H1 (cell line): ENCODE results near the gene IGSF9. TPM values are rescaled to one million over a fixed set of nuclear protein-coding genes. Genes with fewer than 3 reads are reported as not detected.

ENCODE experiments used
- CTCF ChIA-PET: fragments of 300-600 bp; sonication (Branson Sonifier 250); formaldehyde crosslinking; loops from one replicate; lab custom pipeline; 2021; ENCODE audit not compliant: partially characterized antibody; lab: Charles Lee
- POLR2A ChIA-PET: fragments of 300-600 bp; sonication (Branson Sonifier 250); formaldehyde crosslinking; loops from one replicate; lab custom pipeline; 2021; ENCODE audit warnings: inconsistent platforms; ENCODE audit not compliant: partially characterized antibody; lab: Charles Lee
- DNase-seq, 2 experiments: peaks; one replicate each; pipeline versions ENCODE4 v3.0.0 to v3.0.0-alpha.2; 2010 to 2022; ENCODE audit warnings: low spot score in 2 of 2, low read depth in 1 of 2, mixed read lengths in 1 of 2
- FAIRE-seq: peaks from 2 replicates; lab custom pipeline; 2011; peaks lifted over from hg19 to GRCh38; lab: Jason Lieb, UNC
- H2AFZ ChIP-seq: 2 replicates; pipeline ENCODE4 v1.8.1; 2012; ENCODE audit warnings: low read length, inconsistent platforms
- H2AK5ac ChIP-seq: 2 replicates; pipeline ENCODE4 v1.6.1; 2013; ENCODE audit warnings: low read depth, low read length
- H2BK120ac ChIP-seq: replicated peaks from 2 replicates; pipeline ENCODE3; 2013; ENCODE audit warnings: low read depth, low read length, inconsistent platforms
- H2BK12ac ChIP-seq: 2 replicates; pipeline ENCODE4 v1.6.1; 2013; ENCODE audit warnings: low read depth, low read length
- H2BK15ac ChIP-seq: 2 replicates; pipeline ENCODE4 v1.6.1; 2013; ENCODE audit warnings: low read length
- H2BK20ac ChIP-seq: 2 replicates; pipeline ENCODE4 v1.6.1; 2013; ENCODE audit warnings: low read length
- H2BK5ac ChIP-seq: 2 replicates; pipeline ENCODE4 v1.6.1; 2013; ENCODE audit warnings: low read depth, low read length
- H3K14ac ChIP-seq: 2 replicates; pipeline ENCODE4 v1.6.1; 2013; ENCODE audit warnings: inconsistent platforms; ENCODE audit not compliant: insufficient read length
- H3K18ac ChIP-seq: 2 replicates; pipeline ENCODE4 v1.6.1; 2013; ENCODE audit warnings: low read length; ENCODE audit errors: extremely low read depth
- H3K23ac ChIP-seq: 2 replicates; pipeline ENCODE4 v1.6.1; 2013; ENCODE audit warnings: inconsistent platforms; ENCODE audit not compliant: insufficient read length
- H3K23me2 ChIP-seq: 2 replicates; pipeline ENCODE4 v1.6.1; 2013; ENCODE audit warnings: low read depth, low read length
- H3K27ac ChIP-seq: 2 replicates; pipeline ENCODE4 v1.6.1; 2011; ENCODE audit warnings: low read depth, low read length, inconsistent platforms
- H3K27me3 ChIP-seq, 4 experiments: replicated peaks in 1 of 4; 1 replicate in 1 of 4; 2 replicates in 3 of 4; pipeline versions ENCODE4 v1.6.1 to v1.8.1; 2011 to 2013; ENCODE audit warnings: low read length in 3 of 4, mild to moderate bottlenecking in 3 of 4, inconsistent platforms in 2 of 4, mixed read lengths in 2 of 4, moderate library complexity in 1 of 4; ENCODE audit not compliant: control insufficient read depth in 3 of 4, insufficient read depth in 3 of 4; ENCODE audit errors: extremely low read depth in 1 of 4
- H3K36me3 ChIP-seq, 4 experiments: 2 replicates each; pipeline versions ENCODE4 v1.6.1 to v1.8.1; 2011 to 2013; ENCODE audit warnings: mild to moderate bottlenecking in 4 of 4, low read length in 3 of 4, moderate library complexity in 2 of 4, control low read depth in 1 of 4, inconsistent platforms in 1 of 4; ENCODE audit not compliant: insufficient read depth in 4 of 4, control insufficient read depth in 2 of 4
- H3K4ac ChIP-seq: replicated peaks from 2 replicates; pipeline ENCODE3; 2013; ENCODE audit warnings: low read length, low read depth, mixed read lengths, inconsistent platforms; ENCODE audit not compliant: insufficient read length
- H3K4me1 ChIP-seq, 4 experiments: replicated peaks in 1 of 4; 1 replicate in 1 of 4; 2 replicates in 3 of 4; pipeline versions ENCODE4 v1.6.1 to v1.8.1; 2011 to 2013; ENCODE audit warnings: low read length in 3 of 4, inconsistent platforms in 2 of 4, mixed read lengths in 1 of 4; ENCODE audit not compliant: insufficient read depth in 4 of 4, control insufficient read depth in 3 of 4
- H3K4me2 ChIP-seq, 2 experiments: 2 replicates each; pipeline versions ENCODE4 v1.6.1 to v1.8.1; 2011 to 2013; ENCODE audit warnings: low read depth in 2 of 2, low read length in 2 of 2, control low read depth in 1 of 2, inconsistent platforms in 1 of 2, mild to moderate bottlenecking in 1 of 2; ENCODE audit not compliant: insufficient read depth in 1 of 2
- H3K4me3 ChIP-seq, 4 experiments: fragments of 200-600, 300-600 bp in 1 of 4; sonication (generic), shearing (Covaris generic), sonication (Bioruptor Twin) in 1 of 4; 2 replicates each; pipeline versions ENCODE4 v1.5.1 to v1.8.1; 2011 to 2016; ENCODE audit warnings: low read length in 4 of 4, low read depth in 3 of 4, control low read depth in 2 of 4, inconsistent platforms in 2 of 4, mild to moderate bottlenecking in 2 of 4, mixed read lengths in 1 of 4, moderate library complexity in 1 of 4; ENCODE audit not compliant: insufficient read depth in 2 of 4; ENCODE audit errors: extremely low read depth in 1 of 4
- H3K56ac ChIP-seq: replicated peaks from 2 replicates; pipeline ENCODE3; 2013; ENCODE audit warnings: low read depth, mild to moderate bottlenecking, mixed read lengths, low read length, inconsistent platforms; ENCODE audit not compliant: insufficient read length
- H3K79me1 ChIP-seq: 2 replicates; pipeline ENCODE4 v1.6.1; 2013; ENCODE audit warnings: low read depth, low read length, control low read depth
- H3K79me2 ChIP-seq, 2 experiments: 2 replicates each; pipeline versions ENCODE4 v1.6.1 to v1.8.1; 2012 to 2013; ENCODE audit warnings: low read length in 2 of 2, mild to moderate bottlenecking in 2 of 2, inconsistent platforms in 1 of 2; ENCODE audit not compliant: insufficient read depth in 2 of 2, control insufficient read depth in 1 of 2
- H3K9ac ChIP-seq, 4 experiments: replicated peaks in 1 of 4; 1 replicate in 1 of 4; 2 replicates in 3 of 4; pipeline versions ENCODE4 v1.6.1 to v1.8.1; 2011 to 2013; ENCODE audit warnings: low read depth in 3 of 4, low read length in 3 of 4, control low read depth in 2 of 4, mild to moderate bottlenecking in 2 of 4, moderate library complexity in 2 of 4, inconsistent platforms in 1 of 4; ENCODE audit errors: extremely low read depth in 1 of 4
- H3K9me3 ChIP-seq, 2 experiments: 2 replicates each; pipeline versions ENCODE4 v1.6.1 to v1.8.1; 2012 to 2013; ENCODE audit warnings: mild to moderate bottlenecking in 2 of 2, moderate library complexity in 2 of 2, control low read depth in 1 of 2, inconsistent platforms in 1 of 2, low read depth in 1 of 2, low read length in 1 of 2, mixed read lengths in 1 of 2; ENCODE audit not compliant: insufficient read depth in 2 of 2
- H4K20me1 ChIP-seq, 2 experiments: replicated peaks in 1 of 2; 2 replicates each; pipeline versions ENCODE3 to v1.8.1; 2011 to 2013; ENCODE audit warnings: inconsistent platforms in 2 of 2, low read length in 2 of 2, mild to moderate bottlenecking in 1 of 2; ENCODE audit not compliant: insufficient read depth in 2 of 2, control insufficient read depth in 1 of 2
- H4K5ac ChIP-seq: 2 replicates; pipeline ENCODE4 v1.6.1; 2013; ENCODE audit warnings: low read length, low read depth, mixed read lengths, inconsistent platforms; ENCODE audit not compliant: insufficient read length
- H4K8ac ChIP-seq: 2 replicates; pipeline ENCODE4 v1.8.0; 2013; ENCODE audit warnings: mild to moderate bottlenecking, moderate library complexity, low read length, inconsistent platforms; ENCODE audit not compliant: insufficient read depth; ENCODE audit errors: extremely low read depth
- H4K91ac ChIP-seq: replicated peaks from 2 replicates; pipeline ENCODE3; 2013; ENCODE audit warnings: low read length, mixed read lengths, inconsistent platforms; ENCODE audit not compliant: insufficient read length
- BACH1 ChIP-seq: IDR thresholded peaks from 2 replicates; pipeline ENCODE4 v1.6.1; 2012; ENCODE audit warnings: low read length, improper control_type of control experiment
- CBX8 ChIP-seq: fragments of 300-800, 300-1000 bp; sonication (generic); IDR thresholded peaks from 2 replicates; pipeline ENCODE4 v1.7.1; 2016; ENCODE audit warnings: low read depth, low read length, borderline replicate concordance
- E2F6 ChIP-seq: IDR thresholded peaks from 2 replicates; pipeline ENCODE4 v1.6.1; 2012; ENCODE audit warnings: inconsistent platforms
- EGR1 ChIP-seq: IDR thresholded peaks from 2 replicates; pipeline ENCODE4 v1.6.1; 2011; ENCODE audit warnings: low read depth, low read length, borderline replicate concordance
- GTF2F1 ChIP-seq: IDR thresholded peaks from 2 replicates; pipeline ENCODE4 v1.6.1; 2012; ENCODE audit warnings: low read depth, low read length, improper control_type of control experiment, borderline replicate concordance
- KDM5A ChIP-seq: fragments of 200-600 bp; IDR thresholded peaks from 2 replicates; pipeline ENCODE4 v1.7.1; 2012; ENCODE audit warnings: mild to moderate bottlenecking, low read length, inconsistent platforms, mixed read lengths
- POLR2A ChIP-seq, 2 experiments: IDR thresholded peaks; 1 replicate in 1 of 2; 2 replicates in 1 of 2; pipeline ENCODE4 v1.6.1; 2011; ENCODE audit warnings: low read depth in 2 of 2, low read length in 2 of 2, mild to moderate bottlenecking in 2 of 2; ENCODE audit errors: control extremely low read depth in 1 of 2
- RBBP5 ChIP-seq: IDR thresholded peaks from 2 replicates; pipeline ENCODE4 v1.7.1; 2012; ENCODE audit warnings: low read depth, mild to moderate bottlenecking, inconsistent platforms, low read length, moderate library complexity, borderline replicate concordance
- TAF1 ChIP-seq: IDR thresholded peaks from 2 replicates; pipeline ENCODE4 v1.6.1; 2011; ENCODE audit warnings: mild to moderate bottlenecking, low read depth, low read length
- TCF12 ChIP-seq: IDR thresholded peaks from 2 replicates; pipeline ENCODE4 v1.6.1; 2011; ENCODE audit warnings: low read depth, mild to moderate bottlenecking, low read length
- TEAD4 ChIP-seq: IDR thresholded peaks from 2 replicates; pipeline ENCODE4 v1.6.1; 2012; ENCODE audit warnings: low read depth, low read length, inconsistent platforms, mixed read lengths
- YY1 ChIP-seq: IDR thresholded peaks from 2 replicates; pipeline ENCODE4 v1.6.1; 2011; ENCODE audit warnings: low read depth, mild to moderate bottlenecking, low read length
- WGBS, 2 experiments: shearing (Covaris generic) in 1 of 2; methylation state at CpG; one replicate each; pipeline versions ENCODE4 v1.1.6 to v1.1.7; 2013 to 2015; ENCODE audit warnings: low lambda C conversion rate in 2 of 2, mixed read lengths in 2 of 2, inconsistent platforms in 1 of 2, low coverage in 1 of 2, missing lambda C conversion rate in 1 of 2; ENCODE audit not compliant: insufficient replicate concordance in 2 of 2, insufficient coverage in 1 of 2, insufficient read length in 1 of 2; ENCODE audit errors: extremely low coverage in 1 of 2, missing lambda C conversion rate in 1 of 2; 5-methylcytosine and 5-hydroxymethylcytosine counted together
- polyA plus RNA-seq, 7 experiments: library from polyadenylated mRNA; depleted of rRNA in 3 of 7; stranded (reverse) in 5 of 7; unstranded in 2 of 7; fragments of >200 nt in 5 of 7; fragments of 200-250 nt in 2 of 7; gene quantifications; 1 replicate in 5 of 7; 2 replicates in 1 of 7; 4 replicates in 1 of 7; pipeline versions ENCODE4 v1.2.1 to v1.2.3, GENCODE V29; 2011 to 2013; ENCODE audit warnings: missing spikeins in 2 of 7, mixed read lengths in 2 of 7
- total RNA-seq: library from RNA; stranded (reverse); fragmentation: NEBNext Ultra II Directional; extraction: Animal tissue kit (Norgen Biotek cat#: 25700); gene quantifications from 2 replicates; pipeline ENCODE4 v1.2.1, GENCODE V29; 2021

Gene IGSF9
- total and polyA plus RNA-seq, 2 of the 8 experiments (the other 6 are each of a cell fraction or from before 2014, with no cell fraction given), result 10.9 to 28.1 TPM

GRCh38 chr1:159932296-159933285 is 12.8 kb downstream of the IGSF9 start:
- Histone ChIP-seq H3K56ac (no peak overlapping the region), H2BK120ac (no peak overlapping the region), H4K8ac (no peak overlapping the region), H2BK5ac (no peak overlapping the region), H2BK15ac (no peak overlapping the region), H4K91ac (no peak overlapping the region), H2AFZ (no peak overlapping the region), H3K36me3 (peaks cover 3 to 34% (median 16%) of the 10 kb centered on the region in 4 experiments; a peak in 6 of 8 replicates), H2BK20ac (no peak overlapping the region), H4K20me1 (peaks cover 0 to 3% of the 10 kb centered on the region in 2 experiments), H3K27ac (no peak overlapping the region), H3K4me3 (no peak overlapping the region), H3K79me1 (no peaks in the 10 kb centered on the region), H3K9ac (no peak overlapping the region; a peak in 1 of 7 replicates), H4K5ac (no peak overlapping the region), H3K23ac (no peak overlapping the region), H2BK12ac (no peak overlapping the region), H2AK5ac (no peak overlapping the region), H3K79me2 (no peaks in the 10 kb centered on the region), H3K27me3 (no peaks in the 10 kb centered on the region), H3K4me1 (peaks cover 0 to 8% (median 7%) of the 10 kb centered on the region in 4 experiments; a peak in 6 of 7 replicates), H3K14ac (no peak overlapping the region), H3K23me2 (no peaks in the 10 kb centered on the region; the same call in 1 of the 2 replicates), H3K18ac (no peak overlapping the region), H3K4me2 (no peak overlapping the region), H3K9me3 (no peaks in the 10 kb centered on the region), H3K4ac (no peak overlapping the region)
- ChIA-PET POLR2A (interaction anchor here (0.9 to 3.0 kb wide), 2 partner anchors 13 to 17 kb away, joined by 3 to 15 read pairs; partner anchors contain the start of gene IGSF9), CTCF (interaction anchor here (0.7 to 35.5 kb wide), 14 partner anchors 8 to 736 kb away, joined by 3 to 696 read pairs (median 5); partner anchors contain the start of genes IGSF9, SLAMF9 and TAGLN2)
- no peak for FAIRE-seq
- no peak for DNase-seq
- 90% methylated on average over 15 of the region's 16 CpGs; no CpG with 5 or more reads in 1 of the 2 experiments for WGBS, 2 experiments
- TF ChIP-seq POLR2A (IDR thresholded peaks at IDR 0.05; ENCODE audit: control extremely low read depth in 1 of 2, low read depth in 2 of 2, low read length in 2 of 2) (no peak), KDM5A (no peak), EGR1 (no peak), TEAD4 (no peak), RBBP5 (no peak), TCF12 (no peak), TAF1 (no peak), E2F6 (no peak), GTF2F1 (no peak), YY1 (no peak), BACH1 (no peak), CBX8 (no peak)
